OCI-LY3 (cell line): ENCODE results near the gene R3HDM2.

Experiments used
- CTCF ChIP-seq: fragments of 200-600, 300-600 bp; sonication (generic); IDR thresholded peaks from 2 replicates; pipeline ENCODE4 v1.5.1; 2014; ENCODE audit warnings: antibody characterized with exemption, low read length, low read depth
- EZH2phosphoT487 ChIP-seq: fragments of 200-600 bp; shearing (Covaris generic); IDR thresholded peaks from 2 replicates; pipeline ENCODE4 v1.6.1; 2018; ENCODE audit warnings: antibody characterized with exemption, mixed run types, low read depth

GRCh38 chr12:57433370-57433769 is 2.5 kb upstream of the R3HDM2 start:
- TF ChIP-seq CTCF = no peak
- TF ChIP-seq EZH2phosphoT487 = no peak
